ENCODE measurements around the gene GSS.
A peak's percentile ranks its signal among the peaks of the same experiment; 100 is the strongest.

GSS gene

DNA sequence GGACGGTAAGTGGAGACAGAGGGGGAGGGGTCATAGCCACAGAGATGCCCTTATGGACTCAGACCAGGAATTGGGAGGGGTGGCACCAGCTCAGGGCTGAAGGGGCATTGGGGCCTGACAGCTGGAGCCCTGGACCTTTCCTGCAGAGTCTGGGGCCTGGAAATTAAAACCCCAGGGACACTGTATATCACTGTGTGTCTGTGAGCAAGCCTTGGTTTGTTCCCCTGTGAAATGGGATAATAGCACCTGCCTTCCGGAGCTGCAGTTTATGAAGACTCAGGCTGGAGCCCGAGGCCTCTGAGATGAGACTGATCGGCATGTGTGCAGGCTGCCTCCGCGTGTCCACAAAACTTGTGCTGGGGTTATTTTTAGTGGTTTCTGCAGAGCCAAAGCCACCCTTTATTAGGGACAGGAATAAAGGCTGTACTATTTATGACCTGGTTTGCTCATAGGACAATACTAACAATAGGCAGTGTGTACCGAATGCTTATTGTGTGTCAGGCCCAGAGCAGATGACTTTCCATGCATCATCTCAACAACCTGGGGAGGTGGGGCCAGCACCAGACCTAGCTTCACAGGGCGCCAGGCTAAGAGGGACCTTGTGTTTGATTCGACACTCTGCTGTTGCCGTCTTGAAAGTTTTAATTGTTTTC lies 22.6 kb upstream of the GSS start:
- no peak for DNase-seq (ENCODE audit: low read depth)

DNA sequence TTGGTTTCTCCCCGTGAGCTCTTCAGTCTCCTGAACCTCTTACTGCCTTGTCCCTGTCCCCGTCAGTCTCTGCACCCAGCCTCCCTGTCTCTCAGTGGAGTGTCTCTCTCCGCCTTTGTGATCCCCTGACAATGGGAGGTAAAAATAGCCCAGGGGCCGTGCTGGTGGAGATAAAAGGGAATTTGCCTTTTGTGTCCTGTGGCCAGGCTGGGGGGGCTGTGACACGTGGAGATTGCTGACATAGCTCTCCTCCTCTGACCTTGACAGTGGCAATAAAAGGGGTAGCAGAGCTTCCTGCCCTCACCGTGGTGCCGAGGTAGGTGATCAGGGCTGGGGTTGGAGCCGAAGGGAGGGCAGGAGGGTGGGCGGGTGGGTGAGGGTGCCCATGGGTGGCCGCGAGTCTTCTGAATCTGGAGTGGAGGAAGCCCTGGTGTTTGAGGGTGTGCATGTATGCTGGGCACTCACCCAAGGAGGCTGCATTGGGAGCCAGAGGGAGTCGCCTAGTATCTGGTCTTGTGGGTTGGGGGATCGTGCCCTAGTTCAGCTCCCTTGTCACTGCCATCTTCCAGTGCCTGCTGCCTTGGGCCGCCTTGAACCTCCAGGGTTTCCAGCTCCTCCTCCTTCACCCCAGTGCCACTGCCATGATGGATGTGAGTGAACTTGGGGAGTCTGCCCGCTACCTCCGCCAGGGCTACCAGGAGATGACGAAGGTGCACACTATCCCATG lies 21.9 kb upstream of the GSS start:
- DNase-seq (ENCODE audit: low read depth) = no peak

DNA sequence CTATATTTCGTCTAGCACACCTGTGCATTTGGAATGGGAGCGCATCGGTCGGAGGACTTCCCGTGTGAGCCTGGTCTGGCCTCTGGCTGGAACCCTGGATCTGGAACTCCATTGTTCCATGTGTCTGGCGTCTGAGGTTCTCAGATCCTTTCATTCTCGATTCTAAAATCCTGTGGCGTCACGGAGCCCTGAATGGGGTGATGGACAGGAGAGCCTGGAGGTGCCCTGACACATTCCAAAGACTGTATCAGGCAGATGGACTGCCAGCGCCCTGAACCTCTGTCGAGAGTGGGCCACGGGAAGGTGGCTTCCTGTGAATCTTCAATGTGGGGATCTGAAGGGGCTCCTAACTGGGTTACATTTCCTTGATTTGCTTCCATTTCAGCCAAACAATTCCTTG lies 20.7 kb upstream of the GSS start:
- no peak for DNase-seq (ENCODE audit: low read depth)

DNA sequence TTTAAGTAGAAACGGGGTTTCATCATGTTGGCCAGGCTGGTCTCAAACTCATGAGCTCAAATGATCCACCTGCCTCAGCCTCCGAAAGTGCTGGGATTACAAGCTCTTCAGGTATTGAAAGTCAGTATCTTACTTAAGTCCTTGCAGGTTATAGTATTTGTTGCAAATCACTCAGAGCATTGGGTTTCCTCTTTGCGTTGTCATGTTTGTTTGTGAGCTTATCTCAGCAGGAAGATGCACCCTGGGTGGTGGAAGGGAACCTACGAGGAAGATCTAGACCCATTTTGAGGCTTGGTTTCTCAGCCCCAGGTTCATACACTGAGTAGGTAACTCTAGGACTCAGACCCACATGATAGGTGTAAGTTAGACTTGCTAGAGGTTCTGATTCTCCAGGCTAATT lies 18.6 kb upstream of the GSS start:
- DNase-seq (ENCODE audit: low read depth) = no peak

DNA sequence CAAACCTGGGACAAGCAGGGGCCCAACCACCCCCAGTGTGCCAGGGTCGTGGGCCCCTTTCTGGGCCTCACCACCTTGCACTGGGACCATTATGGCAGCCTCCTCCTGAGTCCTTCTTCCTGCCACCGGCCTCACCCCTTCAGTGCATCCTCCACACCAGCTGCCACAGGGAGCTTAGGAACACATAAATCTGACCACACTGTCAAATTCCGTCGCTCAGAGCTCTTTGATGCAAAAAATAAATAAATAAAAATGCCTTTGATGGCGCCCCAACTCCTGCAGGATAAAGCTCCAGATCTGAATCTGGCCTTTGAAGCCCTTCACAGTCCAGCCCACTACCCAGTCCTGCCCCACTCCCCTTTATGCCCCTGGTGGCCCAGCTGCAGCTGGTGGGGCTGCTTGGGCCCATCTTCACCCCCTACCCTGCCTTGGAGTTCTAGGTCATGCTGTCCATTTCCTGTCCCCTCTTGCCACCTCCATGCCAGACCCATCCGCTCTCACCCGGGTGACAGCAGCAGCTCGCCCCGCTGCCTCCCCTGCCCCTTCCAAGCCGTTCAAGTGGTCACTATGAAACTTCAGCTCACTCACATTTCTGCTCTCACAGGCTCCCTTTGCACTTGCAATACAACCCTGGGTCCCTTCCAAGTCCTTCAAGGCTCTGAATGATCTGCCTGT lies 16.1 kb upstream of the GSS start:
- DNase-seq (ENCODE audit: low read depth) = no peak

DNA sequence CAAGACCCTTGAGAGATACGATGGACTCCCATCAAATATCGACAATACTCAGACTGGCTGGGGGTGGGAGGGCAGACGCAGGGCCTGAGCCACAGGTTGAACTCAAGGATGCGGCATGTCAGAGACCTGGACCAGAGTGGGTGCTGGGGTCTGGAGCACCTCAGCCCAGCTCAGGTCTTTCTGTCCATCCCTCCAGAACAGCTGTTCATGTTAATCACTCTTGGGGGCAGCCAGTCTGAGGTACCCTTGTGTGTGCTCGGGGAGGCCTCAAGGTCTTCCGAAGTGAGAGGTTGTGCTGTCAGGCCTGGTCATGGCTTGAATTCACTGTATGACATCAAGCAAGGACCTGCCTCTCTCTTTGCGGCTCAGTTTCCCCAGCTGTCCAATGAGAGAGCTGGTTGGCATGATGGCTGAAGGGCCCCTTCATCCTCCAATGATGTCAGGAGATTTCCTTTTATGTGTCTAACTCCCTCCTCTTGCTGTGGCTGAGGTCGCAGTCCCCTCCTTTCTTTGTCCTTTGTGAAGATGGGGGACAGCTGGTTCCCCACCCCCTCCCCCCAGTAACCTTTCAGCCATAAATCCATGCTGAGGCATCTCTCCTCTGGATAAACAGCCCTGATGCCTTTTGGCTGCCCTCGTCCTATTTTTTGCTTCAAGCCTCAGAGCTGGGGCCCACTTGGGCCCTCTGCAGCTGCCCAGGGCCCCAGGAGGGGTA lies 15.4 kb upstream of the GSS start:
- no peak for DNase-seq (ENCODE audit: low read depth)

DNA sequence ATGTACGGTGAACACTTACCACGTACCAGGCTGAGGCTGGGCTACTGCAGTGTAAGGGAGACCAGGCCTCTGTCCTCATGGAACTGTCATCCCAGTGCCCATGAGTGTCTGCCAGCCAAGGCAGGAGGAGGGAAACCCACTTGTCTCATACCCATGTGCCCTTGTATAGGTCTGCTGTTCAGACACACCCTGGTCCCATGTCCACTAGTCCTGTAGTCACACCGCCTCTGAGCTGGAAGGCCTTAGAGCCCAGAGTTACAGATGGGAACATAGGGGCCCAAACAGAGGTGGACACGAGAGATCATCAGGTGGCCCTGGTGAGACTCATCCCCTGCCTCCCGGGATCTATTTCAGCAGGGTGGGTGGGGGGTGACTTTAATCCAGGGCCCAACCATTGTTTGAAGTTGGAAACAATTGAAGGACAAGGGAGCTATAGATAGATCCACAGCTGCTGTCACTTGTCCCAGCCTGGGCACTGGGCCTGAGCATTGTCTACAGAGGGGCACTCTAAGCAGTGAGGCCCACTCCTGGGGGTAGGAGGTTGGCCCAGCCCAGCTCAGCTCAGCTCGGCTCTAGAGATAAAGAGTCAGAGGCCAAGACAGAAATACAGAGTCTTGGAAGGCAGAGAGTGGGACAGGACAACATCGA lies 14.7 kb upstream of the GSS start:
- DNase-seq (ENCODE audit: low read depth) = no peak

DNA sequence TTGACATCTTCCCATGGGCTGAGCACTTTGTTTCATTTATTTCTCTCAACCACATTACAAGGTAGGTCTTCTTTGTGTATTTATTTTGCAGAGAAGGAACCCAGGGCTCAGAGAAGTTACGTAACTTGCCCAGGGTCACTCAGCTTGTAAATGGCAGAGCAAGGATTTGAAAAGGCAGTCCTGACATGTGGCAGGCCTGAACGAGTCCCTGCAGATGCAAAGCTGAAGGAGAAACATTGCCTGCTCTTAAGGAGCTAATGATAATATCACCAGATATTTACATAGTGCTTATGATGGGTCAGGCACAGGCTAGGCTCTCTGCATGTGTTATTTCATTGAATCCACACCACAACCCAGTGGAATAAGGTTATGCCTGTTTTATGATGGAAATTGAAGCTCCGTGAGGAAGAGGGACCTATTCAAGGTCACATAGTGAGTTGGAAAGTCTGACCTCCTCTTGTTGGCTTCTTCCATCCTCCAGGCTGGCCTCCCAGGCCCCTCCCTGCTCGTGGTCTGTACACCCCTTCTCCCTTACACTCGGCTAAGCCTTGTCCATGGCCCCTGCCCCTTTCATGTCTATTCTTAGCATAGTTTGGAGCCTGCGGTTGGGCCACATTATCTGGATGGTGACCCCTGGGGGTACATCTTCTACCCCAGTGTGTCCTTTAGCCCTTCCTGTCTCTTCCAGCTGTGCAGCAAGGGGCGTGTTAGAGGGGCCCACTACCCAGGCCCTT lies 12.6 kb upstream of the GSS start:
- no peak for DNase-seq (ENCODE audit: low read depth)

DNA sequence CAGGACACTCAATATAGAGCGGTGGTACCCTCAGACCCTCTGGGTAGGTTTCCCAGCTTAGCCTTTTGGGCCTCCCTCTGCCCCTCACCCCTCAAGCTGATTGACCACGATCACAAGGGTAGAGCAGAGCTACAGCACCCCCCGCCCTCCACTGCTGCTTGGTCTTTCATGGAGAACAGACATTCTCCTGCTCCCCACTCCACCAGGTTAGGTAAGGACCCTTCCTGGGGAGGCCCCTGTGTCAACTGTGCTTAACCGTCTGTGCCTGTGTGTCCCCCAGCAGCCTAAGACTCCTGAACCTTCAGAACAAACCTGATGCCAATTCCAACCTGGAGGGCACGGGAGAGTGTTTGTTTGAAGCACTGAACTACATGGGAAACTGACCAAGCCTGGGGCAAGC lies 11.8 kb upstream of the GSS start:
- no peak for DNase-seq (ENCODE audit: low read depth)

DNA sequence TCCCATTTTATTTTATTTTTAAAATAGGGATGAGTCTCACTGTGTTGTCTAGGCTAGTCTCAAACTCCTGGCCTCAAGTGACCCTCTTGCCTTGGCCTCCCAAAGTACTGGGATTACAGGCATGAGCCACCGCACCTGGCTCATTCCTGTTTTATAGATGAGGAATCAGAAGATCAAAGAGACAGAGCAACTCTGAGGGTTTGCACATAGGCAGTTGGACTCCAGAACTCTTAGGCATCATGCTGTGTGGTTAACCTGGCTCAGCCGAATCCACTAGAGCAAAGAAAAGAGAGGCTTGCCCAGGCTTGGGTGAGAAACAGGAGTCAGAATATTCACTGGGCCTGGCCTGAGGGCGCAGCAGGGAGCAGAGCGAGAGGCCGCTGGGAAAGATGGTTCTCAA lies 9.4 kb upstream of the GSS start:
- DNase-seq (ENCODE audit: low read depth) = no peak

DNA sequence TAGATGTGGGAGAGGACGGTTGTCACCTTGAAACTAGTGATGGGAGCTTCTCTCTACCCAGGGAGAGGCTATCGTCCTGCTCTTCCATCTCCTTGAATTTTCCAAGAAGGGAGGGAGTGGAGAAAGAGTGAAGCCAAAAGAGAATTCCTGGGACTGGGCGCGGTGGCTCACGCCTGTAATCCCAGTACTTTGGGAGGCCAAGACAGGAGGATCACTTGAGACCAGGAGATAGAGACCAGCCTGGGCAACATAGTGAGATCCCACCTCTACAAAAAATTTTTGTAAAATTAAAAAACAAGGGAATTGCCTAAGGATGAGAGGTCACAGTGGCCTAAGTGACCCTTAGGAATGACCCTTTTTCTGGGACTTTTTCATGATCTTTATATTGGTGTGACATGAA lies 8.9 kb upstream of the GSS start:
- no peak for DNase-seq (ENCODE audit: low read depth)

DNA sequence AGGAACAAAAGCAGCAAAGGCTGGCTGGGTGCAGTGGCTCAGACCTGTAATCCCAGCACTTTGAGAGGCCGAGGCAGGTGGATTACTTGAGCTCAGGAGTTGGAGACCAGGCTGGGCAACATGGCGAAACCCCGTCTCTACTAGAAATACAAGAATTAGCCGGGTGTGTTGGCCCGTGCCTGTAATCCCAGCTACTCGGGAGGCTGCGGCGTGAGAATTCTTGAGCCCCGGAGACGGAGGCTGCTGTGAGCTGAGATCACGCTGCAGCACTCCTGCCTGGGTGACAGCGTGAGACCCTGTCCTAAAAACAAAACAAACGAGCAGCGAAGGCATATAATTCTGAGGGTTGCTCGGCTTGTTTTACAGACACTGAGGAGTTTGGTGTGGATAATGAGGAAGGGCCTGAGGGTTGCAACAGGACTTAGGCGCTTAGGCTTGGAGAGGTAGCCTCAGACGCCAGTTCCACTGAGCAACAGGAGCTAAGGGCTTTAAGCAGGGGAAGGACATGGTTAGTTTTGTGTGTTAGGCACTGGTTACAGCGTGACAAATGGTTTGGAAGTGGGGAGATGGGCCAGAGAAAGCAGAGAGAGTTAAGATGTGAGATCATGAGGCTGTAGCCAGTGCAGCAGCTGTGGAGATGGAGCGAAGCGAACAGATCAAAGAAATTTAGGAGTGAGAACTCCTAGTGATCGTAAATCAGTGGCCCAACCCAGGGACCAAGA lies 1.3 kb upstream of the GSS start:
- no peak for DNase-seq (ENCODE audit: low read depth)

DNA sequence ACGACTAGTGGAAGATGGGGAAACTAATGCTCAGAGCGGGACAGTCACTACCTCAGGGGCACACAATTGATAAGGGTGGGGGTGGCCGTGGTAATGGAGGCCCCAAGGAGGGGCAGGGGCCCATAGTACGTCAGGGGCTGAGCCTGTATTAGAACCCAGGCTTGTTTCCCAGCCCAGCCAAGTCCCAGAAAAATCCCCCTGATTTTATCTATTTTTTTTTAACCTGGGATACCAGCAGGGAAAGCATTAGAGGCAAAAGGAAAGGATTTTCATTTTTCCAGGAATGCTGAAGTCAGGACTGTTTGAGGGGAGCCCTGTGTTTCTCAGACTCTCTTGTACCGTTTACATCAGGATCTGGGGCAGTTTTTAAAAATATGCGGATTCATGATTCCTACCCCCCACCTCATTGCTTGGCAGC lies 444 bp upstream of the GSS start:
- DNase-seq (ENCODE audit: low read depth) = no peak

DNA sequence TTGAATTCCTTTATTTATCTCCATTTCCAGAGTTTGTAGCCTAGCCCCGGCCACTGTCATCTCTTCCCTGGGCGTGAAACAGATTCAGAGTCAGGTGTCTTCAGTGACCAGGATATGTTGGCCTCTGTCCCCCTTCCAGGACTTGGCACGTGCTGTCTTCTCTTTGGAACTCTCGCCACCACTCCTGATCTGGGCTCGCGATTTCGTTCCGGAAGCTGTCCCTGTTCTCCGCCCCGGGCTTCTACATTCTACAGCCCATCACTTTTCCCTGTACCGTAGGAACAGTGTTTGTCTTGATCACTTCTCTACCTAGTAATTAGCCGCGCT lies 739 bp downstream of the GSS start:
- DNase-seq (ENCODE audit: low read depth) = peak; percentile 67

DNA sequence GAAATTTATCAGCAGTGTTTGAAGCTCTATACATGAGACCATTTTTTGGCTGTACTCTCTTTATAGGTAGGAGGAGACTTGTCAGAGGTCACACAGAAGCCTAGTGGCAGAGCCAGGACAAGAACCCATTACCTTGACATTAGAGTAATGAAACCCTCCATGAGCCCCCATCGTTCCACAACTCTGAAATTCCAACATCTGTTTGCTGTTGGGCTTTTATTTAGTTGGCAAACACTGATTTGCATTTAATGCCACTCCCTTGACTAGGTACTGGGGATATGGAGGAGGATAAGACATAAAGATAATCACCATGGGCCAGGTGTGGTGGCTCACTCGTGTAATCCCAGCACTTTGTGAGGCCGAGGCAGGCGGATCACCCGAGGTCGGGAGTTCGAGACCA lies 1.6 kb downstream of the GSS start:
- no peak for DNase-seq (ENCODE audit: low read depth)

DNA sequence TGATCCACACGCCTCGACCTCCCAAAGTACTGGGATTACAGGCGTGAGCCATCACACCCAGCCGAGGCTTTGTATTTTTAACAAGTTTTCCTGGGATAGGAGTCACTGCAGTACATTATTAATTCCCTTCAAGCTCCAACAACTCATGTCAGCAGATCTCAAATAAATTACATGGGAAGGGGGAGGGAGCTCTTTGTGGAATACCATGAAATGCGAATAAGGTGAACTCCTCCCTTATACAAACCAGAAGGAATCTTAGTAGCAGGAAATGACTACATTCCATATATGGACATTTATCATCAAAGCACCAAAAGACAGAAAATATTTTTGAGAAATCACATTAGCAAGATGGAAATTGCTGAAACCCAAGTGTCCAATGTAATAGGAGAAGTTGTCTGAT lies 2.9 kb downstream of the GSS start:
- peak; percentile 37 for DNase-seq (ENCODE audit: low read depth)

DNA sequence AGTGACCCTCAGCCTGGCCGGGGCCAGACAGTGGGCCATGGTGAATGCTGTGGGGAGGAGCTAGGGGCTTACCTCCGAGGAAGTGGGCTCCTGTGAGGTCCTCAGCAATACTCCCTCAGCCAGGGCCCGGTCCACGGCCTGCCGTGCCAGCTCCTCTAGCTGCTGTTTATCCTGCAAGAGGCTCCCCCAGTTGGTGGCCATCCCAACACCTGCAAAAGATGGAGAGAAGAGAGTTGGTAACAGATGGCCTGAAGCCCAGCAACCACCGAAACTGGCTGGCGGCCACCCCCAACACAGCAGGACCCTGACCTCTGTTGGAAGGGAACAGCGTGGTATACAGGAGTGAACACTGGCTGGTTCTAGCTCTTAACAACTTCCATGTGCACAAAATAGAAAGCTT lies 4.0 kb downstream of the GSS start:
- DNase-seq (ENCODE audit: low read depth) = no peak

DNA sequence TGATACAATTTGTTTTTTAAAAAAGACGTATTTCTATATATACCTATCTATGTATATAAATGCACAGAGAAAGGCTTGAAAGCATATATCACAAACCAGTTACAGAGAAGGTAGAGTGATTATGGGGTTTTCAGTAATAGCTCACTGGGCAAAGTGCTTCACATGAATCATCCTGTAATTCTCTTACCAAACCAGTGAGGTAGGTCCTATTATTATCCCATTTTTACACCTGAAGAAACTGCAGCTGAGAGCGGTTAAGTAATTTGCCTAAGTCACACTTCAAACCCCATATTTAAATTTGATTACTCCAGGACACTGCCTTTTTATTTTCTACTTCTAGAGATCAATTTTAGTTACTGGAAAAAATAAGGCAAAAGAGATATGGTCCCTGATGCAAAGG lies 4.4 kb downstream of the GSS start:
- no peak for DNase-seq (ENCODE audit: low read depth)

DNA sequence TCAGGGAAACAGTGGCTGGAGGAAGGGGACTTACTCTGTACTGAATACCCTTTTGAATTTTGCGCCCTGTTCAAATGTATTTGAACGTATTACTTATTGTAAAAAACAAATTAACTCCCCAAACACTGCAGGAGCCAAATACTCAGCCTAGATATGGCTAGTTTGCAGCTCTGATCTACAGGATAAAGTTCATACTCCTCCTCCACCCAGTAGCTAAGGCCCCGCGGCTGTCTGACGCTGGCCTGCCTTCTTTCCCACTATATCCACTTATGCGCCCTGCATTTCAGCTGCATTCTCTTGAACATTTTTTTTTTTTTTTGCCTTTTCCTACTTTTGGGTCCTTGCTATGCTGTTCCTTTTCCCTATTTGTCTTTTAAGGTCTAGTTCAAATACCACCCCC lies 6.5 kb downstream of the GSS start:
- DNase-seq (ENCODE audit: low read depth) = no peak

DNA sequence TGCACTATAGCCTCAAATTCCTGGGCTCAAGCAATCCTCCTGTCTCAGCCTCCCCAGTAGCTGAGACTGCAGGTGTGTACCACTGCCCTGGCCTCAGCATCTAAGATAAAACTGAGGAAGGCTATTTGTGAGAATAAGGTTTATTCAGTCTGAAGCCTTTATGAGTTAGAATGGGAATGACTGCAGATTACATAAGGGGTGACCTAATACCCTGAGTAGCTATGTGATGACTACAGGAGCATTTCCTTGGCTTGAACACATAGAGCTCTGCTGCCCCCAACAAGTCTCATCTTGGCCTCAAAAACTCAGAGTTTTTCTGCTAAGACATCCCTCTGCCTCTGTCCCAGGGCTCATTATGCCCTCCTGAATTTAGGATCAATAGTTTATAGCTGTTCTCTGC lies 7.6 kb downstream of the GSS start:
- DNase-seq (ENCODE audit: low read depth) = peak; percentile 85

DNA sequence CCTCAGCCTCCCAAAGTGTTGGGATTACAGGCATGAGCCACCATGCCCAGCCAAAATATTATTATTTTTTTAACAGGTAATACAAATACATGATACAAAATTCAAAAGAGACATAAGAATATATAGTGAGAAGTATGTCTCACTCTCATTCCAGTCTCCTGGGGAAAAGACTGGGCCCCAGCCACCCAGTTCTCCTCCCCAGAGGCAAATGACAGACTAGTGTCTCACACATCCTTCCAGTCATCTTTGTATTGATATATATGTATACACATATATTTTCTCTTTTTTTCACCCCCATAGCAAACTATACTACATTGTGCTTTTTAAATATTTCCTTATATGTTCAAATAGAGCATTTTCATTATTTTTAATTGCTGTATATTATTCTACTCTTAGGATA lies 8.3 kb downstream of the GSS start:
- no peak for DNase-seq (ENCODE audit: low read depth)
